CD14-positive monocyte (primary cell): Measurements from ENCODE around the gene RELCH. TPM values are rescaled to one million over a fixed set of nuclear protein-coding genes. Genes with fewer than 3 reads are reported as not detected.
A peak's percentile ranks its signal among the peaks of the same experiment; 100 is the strongest.

ENCODE experiments used
- DNase-seq, 3 donors: peaks; one replicate each; pipeline ENCODE4 v3.0.0-alpha.2; 2011 to 2022
- H2AFZ ChIP-seq: 2 replicates; pipeline ENCODE4 v1.6.0; 2012; ENCODE audit warnings: mild to moderate bottlenecking, low read depth, low read length, inconsistent platforms; ENCODE audit not compliant: insufficient read depth, poor library complexity, severe bottlenecking
- H3K27ac ChIP-seq, 2 donors: 1 replicate in 1 of 2; 2 replicates in 1 of 2; pipeline ENCODE4 v1.5.1; 2012 to 2013; ENCODE audit warnings: low read length in 2 of 2, control low read depth in 1 of 2, inconsistent platforms in 1 of 2, low read depth in 1 of 2, mild to moderate bottlenecking in 1 of 2
- H3K27me3 ChIP-seq, 2 donors: one replicate each; pipeline versions ENCODE4 v1.6.0 to v1.6.1; 2011 to 2013; ENCODE audit warnings: low read length in 2 of 2; ENCODE audit not compliant: control insufficient read depth in 2 of 2, insufficient read depth in 2 of 2
- H3K36me3 ChIP-seq, 2 donors: replicated peaks in 1 of 2; 1 replicate in 1 of 2; 2 replicates in 1 of 2; pipeline versions ENCODE4 v1.5.1 to v1.6.1; 2012 to 2013; ENCODE audit warnings: low read length in 2 of 2, control low read depth in 1 of 2, inconsistent platforms in 1 of 2, mild to moderate bottlenecking in 1 of 2; ENCODE audit not compliant: insufficient read depth in 2 of 2, control insufficient read depth in 1 of 2
- H3K4me1 ChIP-seq, 2 donors: 1 replicate in 1 of 2; 2 replicates in 1 of 2; pipeline versions ENCODE4 v1.5.1 to v1.6.1; 2012 to 2013; ENCODE audit warnings: low read length in 2 of 2, control low read depth in 1 of 2, inconsistent platforms in 1 of 2, mild to moderate bottlenecking in 1 of 2, moderate library complexity in 1 of 2; ENCODE audit not compliant: insufficient read depth in 2 of 2, control insufficient read depth in 1 of 2
- H3K4me2 ChIP-seq: replicated peaks from 2 replicates; pipeline ENCODE3; 2012; ENCODE audit warnings: low read length, moderate library complexity, mild to moderate bottlenecking; ENCODE audit not compliant: poor library complexity, severe bottlenecking; ENCODE audit errors: extremely low read depth
- H3K4me3 ChIP-seq, 3 experiments: fragments of 200-600 bp in 1 of 3; sonication (generic) in 1 of 3; replicated peaks in 1 of 3; 1 replicate in 2 of 3; 2 replicates in 1 of 3; pipeline ENCODE4 v1.5.1; 2011 to 2013; ENCODE audit warnings: low read length in 3 of 3, mild to moderate bottlenecking in 3 of 3, control low read depth in 2 of 3, low read depth in 2 of 3, inconsistent platforms in 1 of 3, moderate library complexity in 1 of 3
- H3K79me2 ChIP-seq: 2 replicates; pipeline ENCODE4 v1.6.0; 2012; ENCODE audit warnings: mild to moderate bottlenecking, control low read depth, inconsistent platforms, low read length, moderate library complexity; ENCODE audit not compliant: insufficient read depth
- H3K9ac ChIP-seq: 2 replicates; pipeline ENCODE4 v1.6.0; 2017; ENCODE audit warnings: low read length, mild to moderate bottlenecking; ENCODE audit not compliant: insufficient read depth, poor library complexity, severe bottlenecking
- H3K9me3 ChIP-seq, 2 donors: replicated peaks in 1 of 2; 1 replicate in 1 of 2; 2 replicates in 1 of 2; pipeline versions ENCODE4 v1.5.1 to v1.6.1; 2012 to 2013; ENCODE audit warnings: low read length in 2 of 2, control low read depth in 1 of 2; ENCODE audit not compliant: control insufficient read depth in 1 of 2, insufficient read depth in 1 of 2
- H4K20me1 ChIP-seq: 2 replicates; pipeline ENCODE4 v1.6.0; 2012; ENCODE audit warnings: mild to moderate bottlenecking, low read length, control low read depth, moderate library complexity; ENCODE audit not compliant: insufficient read depth
- H3K27ac Mint-ChIP-seq, 7 donors: one replicate each; pipeline ENCODE4 v1.8.0; 2020; ENCODE audit warnings: mild to moderate bottlenecking in 7 of 7, mixed read lengths in 7 of 7, moderate library complexity in 6 of 7, inconsistent platforms in 2 of 7
- H3K27me3 Mint-ChIP-seq, 3 donors: one replicate each; pipeline ENCODE4 v1.8.0; 2021 to 2022; ENCODE audit warnings: low read depth in 3 of 3, mild to moderate bottlenecking in 3 of 3, mixed read lengths in 3 of 3, moderate library complexity in 3 of 3, inconsistent platforms in 1 of 3
- H3K36me3 Mint-ChIP-seq, 2 donors: one replicate each; pipeline ENCODE4 v1.8.0; 2020; ENCODE audit warnings: mixed read lengths in 2 of 2, inconsistent platforms in 1 of 2, mild to moderate bottlenecking in 1 of 2
- H3K4me1 Mint-ChIP-seq: one replicate; pipeline ENCODE4 v1.8.0; 2020; ENCODE audit warnings: mild to moderate bottlenecking, mixed read lengths
- H3K4me3 Mint-ChIP-seq, 2 donors: one replicate each; pipeline ENCODE4 v1.8.0; 2020; ENCODE audit warnings: mild to moderate bottlenecking in 2 of 2, mixed read lengths in 2 of 2, moderate library complexity in 1 of 2
- H3K9me3 Mint-ChIP-seq, 7 donors: one replicate each; pipeline ENCODE4 v1.8.0; 2020 to 2022; ENCODE audit warnings: mixed read lengths in 7 of 7, mild to moderate bottlenecking in 6 of 7, moderate library complexity in 6 of 7, inconsistent platforms in 2 of 7
- WGBS: methylation state at CpG from one replicate; pipeline ENCODE4 v1.1.5; 2013; ENCODE audit warnings: missing lambda C conversion rate; ENCODE audit not compliant: insufficient coverage; 5-methylcytosine and 5-hydroxymethylcytosine counted together
- intact Hi-C, 2 donors: fragments of 100-400 bp; cut with micrococcal nuclease; formaldehyde crosslinking; loops; one replicate each; pipeline versions ENCODE4 v1.15.0 to v1.15.1; 2023
- polyA plus RNA-seq, 3 donors: library from polyadenylated mRNA; depleted of rRNA in 1 of 3; unstranded in 2 of 3; stranded (reverse) in 1 of 3; fragments of 300-500 nt in 2 of 3; fragments of >200 nt in 1 of 3; fragmentation: Illumina TruSeq in 2 of 3; gene quantifications; 1 replicate in 2 of 3; 2 replicates in 1 of 3; pipeline ENCODE4 v1.2.3, GENCODE V29; 2012 to 2021
- TF ChIP-seq, protein P1 (sequence below): fragments of 200-600 bp; IDR thresholded peaks from one replicate; pipeline ENCODE4 v1.8.0; 2022; ENCODE audit warnings: antibody characterized with exemption, mild to moderate bottlenecking

Gene RELCH
- polyA plus RNA-seq, 3 donors = 3.8 to 30.4 (median 4.9) TPM

DNA sequence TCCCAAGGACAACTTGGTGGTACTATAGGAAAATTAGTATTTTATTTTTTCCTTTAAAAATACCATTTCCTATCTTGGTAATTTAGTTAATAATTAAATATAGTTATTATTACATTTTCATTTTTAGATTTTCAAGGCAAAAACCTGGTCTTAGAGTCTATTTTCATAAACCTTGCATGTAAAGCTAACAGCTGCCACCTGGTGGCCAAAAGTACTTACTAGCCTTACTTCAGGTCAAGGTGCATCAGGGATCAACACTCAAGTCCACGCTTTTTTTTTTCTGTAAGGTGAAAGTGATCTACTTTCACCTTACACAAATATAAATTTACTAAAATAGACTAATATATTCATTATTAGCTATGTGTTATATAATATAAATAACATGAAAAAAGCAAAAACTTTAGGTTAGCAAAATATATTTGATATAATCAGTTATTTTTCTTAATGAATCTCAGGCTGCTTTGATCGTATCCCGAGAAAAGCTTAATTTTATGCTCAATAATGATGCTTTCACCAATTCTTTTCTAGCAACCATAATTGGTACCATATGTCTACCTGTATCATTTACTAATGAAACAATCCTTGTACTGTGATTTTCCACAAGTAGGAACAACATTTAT, 62.5 kb downstream of the RELCH start:
- WGBS = no CpG with 5 or more reads among the region's 3 CpGs
- no peaks in the 10 kb centered on the region for H3K9me3 ChIP-seq
- H3K36me3 ChIP-seq = peaks cover 34 to 80% of the 10 kb centered on the region in 2 donors
- Mint-ChIP-seq H3K36me3 (peaks cover 41 to 48% of the 10 kb centered on the region in 2 donors), H3K27ac (no peak overlapping the region), H3K9me3 (no peaks in the 10 kb centered on the region), H3K27me3 (no peaks in the 10 kb centered on the region), H3K4me1 (no peaks in the 10 kb centered on the region), H3K4me3 (no peak overlapping the region)
- H3K27ac ChIP-seq = no peak overlapping the region
- H3K9ac ChIP-seq = no peak overlapping the region
- DNase-seq = peak; percentile 34 to 70 (median 60)
- no peaks in the 10 kb centered on the region for H4K20me1 ChIP-seq
- H3K4me3 ChIP-seq = no peak overlapping the region
- TF ChIP-seq, protein P1, sequence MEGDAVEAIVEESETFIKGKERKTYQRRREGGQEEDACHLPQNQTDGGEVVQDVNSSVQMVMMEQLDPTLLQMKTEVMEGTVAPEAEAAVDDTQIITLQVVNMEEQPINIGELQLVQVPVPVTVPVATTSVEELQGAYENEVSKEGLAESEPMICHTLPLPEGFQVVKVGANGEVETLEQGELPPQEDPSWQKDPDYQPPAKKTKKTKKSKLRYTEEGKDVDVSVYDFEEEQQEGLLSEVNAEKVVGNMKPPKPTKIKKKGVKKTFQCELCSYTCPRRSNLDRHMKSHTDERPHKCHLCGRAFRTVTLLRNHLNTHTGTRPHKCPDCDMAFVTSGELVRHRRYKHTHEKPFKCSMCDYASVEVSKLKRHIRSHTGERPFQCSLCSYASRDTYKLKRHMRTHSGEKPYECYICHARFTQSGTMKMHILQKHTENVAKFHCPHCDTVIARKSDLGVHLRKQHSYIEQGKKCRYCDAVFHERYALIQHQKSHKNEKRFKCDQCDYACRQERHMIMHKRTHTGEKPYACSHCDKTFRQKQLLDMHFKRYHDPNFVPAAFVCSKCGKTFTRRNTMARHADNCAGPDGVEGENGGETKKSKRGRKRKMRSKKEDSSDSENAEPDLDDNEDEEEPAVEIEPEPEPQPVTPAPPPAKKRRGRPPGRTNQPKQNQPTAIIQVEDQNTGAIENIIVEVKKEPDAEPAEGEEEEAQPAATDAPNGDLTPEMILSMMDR = peak; percentile 90
- no peaks in the 10 kb centered on the region for H3K4me1 ChIP-seq
- intact Hi-C loops = loop anchor here (5.0 kb wide), 2 partner anchors 62 to 67 kb away; partner anchors contain the start of genes PIGN (in 1 of the 2) and RELCH (in 1 of the 2)
- H3K27me3 ChIP-seq = no peaks in the 10 kb centered on the region
- no peaks in the 10 kb centered on the region for H3K79me2 ChIP-seq
- no peak overlapping the region for H3K4me2 ChIP-seq
- H2AFZ ChIP-seq = no peak overlapping the region

DNA sequence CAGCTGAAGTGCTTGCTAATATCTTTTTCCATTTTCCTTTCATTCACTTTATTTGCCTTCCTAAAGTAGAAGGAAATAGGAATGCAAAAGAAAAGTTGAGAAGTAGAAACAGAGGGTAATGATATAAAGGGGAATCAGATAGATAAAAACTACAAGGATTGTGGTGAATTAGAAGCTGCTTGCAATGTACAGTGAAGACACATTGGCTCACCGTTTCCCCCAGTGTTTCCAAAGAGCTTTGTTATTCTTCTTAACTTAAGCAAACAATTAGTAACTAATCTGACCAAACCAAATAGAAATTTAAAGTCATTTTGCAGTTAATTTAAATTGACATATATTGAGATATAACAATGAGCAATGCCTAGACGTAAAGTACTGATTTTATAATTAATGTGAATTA, 63.4 kb downstream of the RELCH start:
- no CpG with 5 or more reads among the region's 2 CpGs for whole genome bisulfite sequencing
- Histone ChIP-seq H4K20me1 (no peaks in the 10 kb centered on the region), H3K9me3 (no peaks in the 10 kb centered on the region), H3K9ac (no peak overlapping the region), H3K36me3 (peaks cover 33 to 80% of the 10 kb centered on the region in 2 donors), H3K4me1 (no peaks in the 10 kb centered on the region), H3K4me3 (no peak overlapping the region), H3K4me2 (no peak overlapping the region), H3K27ac (no peak overlapping the region), H2AFZ (no peak overlapping the region), H3K27me3 (no peaks in the 10 kb centered on the region), H3K79me2 (no peaks in the 10 kb centered on the region)
- Mint-ChIP-seq H3K4me3 (no peak overlapping the region), H3K27ac (no peak overlapping the region), H3K36me3 (peaks cover 40 to 45% of the 10 kb centered on the region in 2 donors), H3K27me3 (no peaks in the 10 kb centered on the region), H3K9me3 (no peaks in the 10 kb centered on the region), H3K4me1 (no peaks in the 10 kb centered on the region)
- intact Hi-C loops = no loop called here
- DNase-seq = no peak
- TF ChIP-seq, protein P1 = no peak
